Measurements from ENCODE around the gene CCNK.
A peak's percentile ranks its signal among the peaks of the same experiment; 100 is the strongest.

CCNK gene

DNA sequence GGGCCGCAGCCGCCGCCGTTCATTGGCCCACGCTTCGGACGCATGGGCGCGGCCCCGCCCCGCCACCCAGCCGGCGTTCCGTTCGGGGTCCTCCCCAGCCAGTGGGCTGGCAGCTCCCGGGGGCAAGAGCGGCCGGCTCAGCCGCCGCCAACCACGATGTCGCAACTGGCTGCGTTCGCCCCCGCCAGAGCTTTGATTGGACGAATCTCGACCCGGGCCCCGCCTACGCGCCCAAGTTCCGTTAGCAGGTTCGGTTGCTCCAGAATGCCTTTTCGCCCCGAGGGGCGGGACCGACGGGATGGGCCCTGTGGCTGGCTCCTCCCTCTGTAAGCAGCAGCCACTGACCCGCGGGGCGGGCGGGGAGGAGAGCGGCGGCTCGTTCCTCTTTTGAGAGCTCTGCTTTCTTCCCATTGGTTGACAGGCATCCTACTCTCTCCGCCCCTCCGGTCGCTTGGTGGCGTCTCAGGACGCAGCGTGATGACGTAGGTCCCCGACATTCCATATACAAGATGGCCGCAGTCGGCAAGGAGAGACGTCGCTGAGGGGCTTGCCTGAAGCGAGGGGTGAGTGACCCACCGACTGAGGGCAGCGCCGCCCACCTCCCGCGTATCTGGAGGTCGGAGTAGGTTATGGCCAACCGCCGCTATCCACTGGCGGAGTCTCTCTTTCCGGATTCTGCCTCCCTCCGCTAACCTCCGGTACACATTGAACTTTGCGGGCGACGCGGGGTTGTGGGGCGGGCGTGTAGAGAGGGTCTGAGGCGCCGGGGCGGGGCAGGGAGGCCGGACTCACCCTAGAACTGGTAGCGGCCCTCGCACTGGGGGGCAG is at the start of gene CCNK:
CCNK (plus strand) TSS at position 493 of the 828 bp plus-strand sequence. CDS start 11,269 bp downstream, outside the sequence.
- DNase-seq (ENCODE audit: low spot score): peak; percentile 100
- H3K27me3 Mint-ChIP-seq (ENCODE audit: low read depth): no peaks in the 10 kb centered on the region
- H3K36me3 Mint-ChIP-seq (ENCODE audit: low read depth): peaks cover 4% of the 10 kb centered on the region
- H3K9me3 Mint-ChIP-seq: no peaks in the 10 kb centered on the region
- peaks cover 33% of the 10 kb centered on the region for H3K4me1 Mint-ChIP-seq (ENCODE audit: low read depth)
- H3K4me3 Mint-ChIP-seq: peak within 1 kb of the TSS; percentile 98
- peak within 1 kb of the TSS; percentile 97 for H3K27ac Mint-ChIP-seq

DNA sequence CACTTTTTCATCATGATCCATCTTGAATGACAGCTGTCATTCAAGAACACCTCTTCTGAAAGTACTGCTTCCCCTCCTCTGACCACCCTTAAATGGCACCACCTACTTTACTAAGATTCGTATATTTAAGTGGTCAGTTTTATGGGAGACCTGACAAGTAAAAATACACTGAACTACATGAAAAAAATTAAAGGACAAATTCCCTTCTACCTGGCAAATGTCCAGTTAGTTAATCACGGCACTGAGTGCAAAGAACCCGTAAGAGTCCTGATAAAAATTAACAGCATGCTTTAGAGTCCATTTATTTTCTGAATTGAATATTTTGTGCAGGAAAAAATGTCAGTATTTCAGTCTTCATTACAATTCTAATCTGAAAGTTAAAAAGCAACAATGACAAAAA is 49.2 kb upstream of the CCNK start:
- H3K36me3 Mint-ChIP-seq (ENCODE audit: low read depth): peaks cover 66% of the 10 kb centered on the region
- no peak overlapping the region for H3K27ac Mint-ChIP-seq
- no peak for DNase-seq (ENCODE audit: low spot score)
- H3K27me3 Mint-ChIP-seq (ENCODE audit: low read depth): no peaks in the 10 kb centered on the region
- H3K4me1 Mint-ChIP-seq (ENCODE audit: low read depth): peaks cover 20% of the 10 kb centered on the region
- H3K9me3 Mint-ChIP-seq: peaks cover 29% of the 10 kb centered on the region
- no peak overlapping the region for H3K4me3 Mint-ChIP-seq

DNA sequence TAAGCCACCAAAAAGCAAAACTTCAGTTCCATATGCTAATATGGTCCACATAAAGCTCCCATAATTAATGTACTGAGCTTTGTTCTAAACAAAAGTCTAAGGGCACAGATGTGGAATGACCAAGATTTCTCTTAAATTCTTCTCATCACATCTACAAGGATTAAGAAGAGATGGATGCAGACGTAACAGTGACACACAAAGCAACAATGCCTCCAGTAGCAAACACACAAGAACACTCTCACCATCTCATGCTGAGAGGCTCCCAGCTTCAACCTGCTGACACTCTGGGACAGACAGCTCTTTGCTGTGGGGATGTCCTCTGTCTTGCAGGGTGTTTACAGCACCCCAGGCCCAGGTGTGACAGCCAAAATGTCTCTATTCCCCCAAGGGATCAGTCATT is 48.7 kb upstream of the CCNK start:
- H3K36me3 Mint-ChIP-seq (ENCODE audit: low read depth): peaks cover 70% of the 10 kb centered on the region
- H3K27ac Mint-ChIP-seq: no peak overlapping the region
- no peak overlapping the region for H3K4me3 Mint-ChIP-seq
- H3K4me1 Mint-ChIP-seq (ENCODE audit: low read depth): peaks cover 25% of the 10 kb centered on the region
- H3K27me3 Mint-ChIP-seq (ENCODE audit: low read depth): no peaks in the 10 kb centered on the region
- no peak for DNase-seq (ENCODE audit: low spot score)
- H3K9me3 Mint-ChIP-seq: peaks cover 28% of the 10 kb centered on the region

DNA sequence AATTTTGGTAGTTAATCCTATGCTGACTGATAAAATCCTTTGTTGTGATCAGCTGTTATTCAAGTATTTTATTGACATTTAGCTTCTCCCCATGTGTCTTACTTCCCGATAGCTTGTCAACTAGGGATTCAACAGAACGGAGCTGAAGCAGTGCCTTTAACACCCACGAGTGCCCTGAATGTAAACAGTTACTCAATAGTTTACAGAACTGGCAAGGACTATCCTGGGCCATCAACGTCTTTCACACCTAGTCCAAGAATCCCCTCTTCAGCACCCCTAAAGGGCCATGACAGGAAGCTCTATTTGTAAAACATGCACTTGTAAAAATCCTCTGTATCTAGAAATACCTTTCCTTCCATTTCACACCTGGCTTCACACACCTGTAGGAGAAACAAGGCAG is 45.9 kb upstream of the CCNK start:
- Mint-ChIP-seq H3K9me3 (peaks cover 5% of the 10 kb centered on the region), H3K27ac (no peak overlapping the region), H3K36me3 (ENCODE audit: low read depth) (peaks cover 55% of the 10 kb centered on the region), H3K27me3 (ENCODE audit: low read depth) (no peaks in the 10 kb centered on the region), H3K4me3 (no peak overlapping the region), H3K4me1 (ENCODE audit: low read depth) (peaks cover 23% of the 10 kb centered on the region)
- no peak for DNase-seq (ENCODE audit: low spot score)

DNA sequence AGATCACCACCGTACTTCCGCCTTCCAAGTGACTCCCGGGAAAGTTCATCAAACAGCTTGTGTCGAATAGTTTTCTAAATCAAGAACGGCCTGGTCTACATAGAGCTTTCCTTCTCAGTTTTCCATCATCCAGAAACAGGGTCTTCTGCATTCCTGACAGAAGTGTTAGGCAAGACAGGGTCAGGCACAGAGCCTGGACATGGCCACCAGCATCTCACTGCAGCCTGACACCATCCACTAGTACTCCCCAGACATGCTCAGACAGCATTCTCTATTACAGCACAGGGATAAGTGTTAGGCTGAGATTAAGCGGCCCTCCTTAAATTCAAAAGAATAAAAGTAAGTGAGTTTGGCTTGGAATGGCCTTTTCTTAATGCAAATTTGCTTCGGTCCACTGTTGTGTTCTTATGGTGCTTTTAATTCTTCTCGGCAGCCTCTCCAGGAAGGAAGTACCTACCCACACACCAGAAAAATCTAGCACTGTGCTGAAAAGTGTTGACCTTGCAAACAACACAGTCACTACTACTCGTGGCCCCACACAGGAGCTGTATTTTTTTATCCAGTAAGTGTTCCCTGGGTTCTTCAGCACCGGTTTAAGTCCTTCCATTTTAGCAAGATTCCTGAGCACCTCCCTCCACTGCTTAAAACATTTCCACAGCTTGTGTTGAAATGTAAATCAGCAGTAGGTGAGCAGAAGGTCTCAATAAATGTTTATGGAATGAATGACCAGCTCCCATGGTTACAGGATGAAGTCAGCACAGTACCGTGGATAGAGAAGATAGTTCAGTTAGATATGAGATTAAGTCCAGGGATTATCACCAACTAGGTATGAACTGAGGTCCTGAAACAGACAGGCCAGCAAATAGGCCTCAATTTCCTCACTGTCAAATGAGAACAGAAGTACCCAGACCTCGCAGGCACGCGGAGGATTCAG is 44.7 kb upstream of the CCNK start:
- Mint-ChIP-seq H3K36me3 (ENCODE audit: low read depth) (peaks cover 50% of the 10 kb centered on the region), H3K9me3 (no peaks in the 10 kb centered on the region), H3K4me3 (peak overlapping the region; percentile 27), H3K27ac (peak overlapping the region; percentile 38), H3K27me3 (ENCODE audit: low read depth) (no peaks in the 10 kb centered on the region), H3K4me1 (ENCODE audit: low read depth) (peaks cover 26% of the 10 kb centered on the region)
- DNase-seq (ENCODE audit: low spot score): no peak

DNA sequence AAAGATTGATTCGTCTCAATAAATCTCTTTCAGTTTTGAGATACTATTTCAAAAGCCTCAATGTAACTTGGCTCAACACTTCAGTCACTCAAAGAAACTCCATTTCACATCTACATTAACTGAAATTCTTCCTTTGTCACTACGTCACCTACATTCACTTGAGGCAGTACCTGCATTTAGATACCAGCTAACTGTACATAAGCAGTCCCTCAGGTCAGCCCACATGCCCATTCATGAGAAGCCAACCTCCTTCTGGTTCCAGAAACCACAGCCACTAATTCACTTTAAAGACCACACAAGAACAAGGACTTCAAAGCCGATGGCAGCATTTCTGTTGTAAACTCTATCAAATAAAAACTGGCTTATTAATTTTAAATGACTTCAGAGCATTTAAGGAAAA is 43.5 kb upstream of the CCNK start:
- Mint-ChIP-seq H3K36me3 (ENCODE audit: low read depth) (peaks cover 54% of the 10 kb centered on the region), H3K27me3 (ENCODE audit: low read depth) (no peaks in the 10 kb centered on the region), H3K9me3 (peaks cover 6% of the 10 kb centered on the region), H3K4me3 (no peak overlapping the region), H3K27ac (no peak overlapping the region), H3K4me1 (ENCODE audit: low read depth) (peaks cover 35% of the 10 kb centered on the region)
- DNase-seq (ENCODE audit: low spot score): no peak

DNA sequence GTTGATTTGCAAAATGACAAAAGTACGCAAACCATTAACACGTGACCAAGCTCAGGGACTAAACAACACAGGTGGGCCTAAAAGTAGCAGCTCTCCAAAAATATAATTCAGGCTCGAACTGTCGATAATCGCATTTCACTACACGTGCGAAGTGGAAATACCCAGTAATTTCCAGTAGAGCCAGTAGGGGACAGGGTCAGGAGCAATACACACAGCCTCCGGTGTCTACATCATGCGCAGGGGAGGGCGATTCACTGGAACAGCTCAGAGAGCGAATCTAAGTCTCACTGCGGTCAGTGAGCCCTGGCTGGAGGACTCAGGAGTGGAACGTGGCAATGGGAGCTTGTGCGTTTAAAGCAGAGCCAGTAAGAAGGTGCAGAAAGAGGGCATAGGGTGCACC is 40.9 kb upstream of the CCNK start:
- Mint-ChIP-seq H3K4me1 (ENCODE audit: low read depth) (peaks cover 35% of the 10 kb centered on the region), H3K27me3 (ENCODE audit: low read depth) (no peaks in the 10 kb centered on the region), H3K36me3 (ENCODE audit: low read depth) (peaks cover 50% of the 10 kb centered on the region), H3K27ac (no peak overlapping the region), H3K4me3 (no peak overlapping the region), H3K9me3 (peaks cover 6% of the 10 kb centered on the region)
- DNase-seq (ENCODE audit: low spot score): no peak

DNA sequence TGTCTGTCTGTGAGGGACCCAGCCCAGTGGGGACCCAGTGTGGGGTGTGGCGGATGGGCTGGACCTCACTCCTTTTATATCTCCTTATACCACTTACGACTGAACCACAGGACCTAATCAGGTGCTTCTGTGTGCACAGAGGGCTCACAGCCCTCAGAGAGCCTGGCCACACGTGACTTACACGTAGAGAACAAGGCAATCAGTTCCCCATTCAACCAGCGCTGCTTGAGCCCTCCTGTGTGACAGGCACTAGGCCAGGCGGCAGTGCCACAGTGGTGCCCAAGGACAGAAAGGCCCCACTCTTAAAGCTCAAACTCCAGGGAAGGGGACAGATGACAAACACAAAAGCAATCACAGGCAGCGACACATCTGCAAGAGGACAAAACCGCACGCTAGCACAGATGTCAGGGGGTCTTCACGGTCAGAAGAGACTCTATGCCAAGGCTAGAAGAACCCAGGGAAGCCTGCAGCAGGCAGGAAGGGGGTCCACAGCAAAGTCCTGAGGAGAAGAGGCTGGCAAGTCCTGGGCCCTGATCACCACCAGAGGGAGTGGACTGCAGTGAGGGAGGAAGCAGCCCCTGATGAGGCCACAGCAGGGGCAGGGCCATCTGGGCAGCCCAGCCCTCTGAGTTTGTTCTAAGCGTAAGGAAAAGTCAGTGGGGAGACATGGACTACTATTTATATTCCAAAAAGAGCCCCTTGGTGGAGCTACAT is 39.9 kb upstream of the CCNK start:
- Mint-ChIP-seq H3K4me3 (no peak overlapping the region), H3K9me3 (peaks cover 6% of the 10 kb centered on the region), H3K27ac (no peak overlapping the region), H3K4me1 (ENCODE audit: low read depth) (peaks cover 29% of the 10 kb centered on the region), H3K27me3 (ENCODE audit: low read depth) (no peaks in the 10 kb centered on the region), H3K36me3 (ENCODE audit: low read depth) (peaks cover 41% of the 10 kb centered on the region)
- no peak for DNase-seq (ENCODE audit: low spot score)

DNA sequence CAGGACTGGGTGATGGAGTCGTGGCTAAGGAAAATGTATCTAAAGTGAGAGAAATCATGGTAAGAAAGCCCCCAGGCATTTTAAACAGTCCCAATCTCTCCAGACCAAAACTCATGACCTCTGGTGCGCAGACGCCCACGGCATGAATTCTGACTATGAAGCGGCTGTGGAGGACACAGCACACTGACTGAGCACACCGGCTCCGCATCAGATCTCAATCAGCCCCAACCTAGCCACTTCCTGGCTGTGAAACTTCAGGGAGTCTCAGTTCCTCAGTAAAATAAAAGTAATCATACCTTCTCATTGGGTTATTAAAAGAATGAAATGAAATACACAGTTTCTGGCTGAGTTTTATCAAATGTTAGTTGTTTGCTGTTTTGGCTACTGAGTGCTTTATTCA is 39.3 kb upstream of the CCNK start:
- Mint-ChIP-seq H3K4me3 (no peak overlapping the region), H3K4me1 (ENCODE audit: low read depth) (peaks cover 24% of the 10 kb centered on the region), H3K27me3 (ENCODE audit: low read depth) (no peaks in the 10 kb centered on the region), H3K36me3 (ENCODE audit: low read depth) (peaks cover 43% of the 10 kb centered on the region), H3K27ac (peak overlapping the region; percentile 45), H3K9me3 (peaks cover 6% of the 10 kb centered on the region)
- no peak for DNase-seq (ENCODE audit: low spot score)

DNA sequence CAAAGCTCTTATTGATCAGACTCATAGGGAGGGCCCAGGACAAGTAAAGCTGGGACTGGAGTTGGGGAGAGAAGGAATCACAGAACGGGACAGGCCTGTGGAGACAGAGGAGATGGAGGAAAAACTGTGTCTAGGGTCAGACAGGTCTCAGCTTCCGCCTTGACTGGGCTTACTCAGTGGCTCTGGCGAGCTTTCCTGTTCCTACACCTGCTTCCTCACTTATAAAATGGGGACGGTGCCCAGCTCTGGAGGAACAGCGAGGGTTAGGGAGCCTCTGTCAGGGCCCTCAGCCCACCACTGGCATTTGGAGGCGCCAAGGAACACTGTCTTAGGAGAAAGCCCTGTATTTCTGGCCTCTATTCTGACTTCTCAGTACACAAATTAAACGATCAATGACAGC is 35.3 kb upstream of the CCNK start:
- H3K36me3 Mint-ChIP-seq (ENCODE audit: low read depth): peaks cover 44% of the 10 kb centered on the region
- no peak overlapping the region for H3K27ac Mint-ChIP-seq
- H3K9me3 Mint-ChIP-seq: peaks cover 6% of the 10 kb centered on the region
- peaks cover 20% of the 10 kb centered on the region for H3K4me1 Mint-ChIP-seq (ENCODE audit: low read depth)
- no peak overlapping the region for H3K4me3 Mint-ChIP-seq
- no peak for DNase-seq (ENCODE audit: low spot score)
- no peaks in the 10 kb centered on the region for H3K27me3 Mint-ChIP-seq (ENCODE audit: low read depth)

DNA sequence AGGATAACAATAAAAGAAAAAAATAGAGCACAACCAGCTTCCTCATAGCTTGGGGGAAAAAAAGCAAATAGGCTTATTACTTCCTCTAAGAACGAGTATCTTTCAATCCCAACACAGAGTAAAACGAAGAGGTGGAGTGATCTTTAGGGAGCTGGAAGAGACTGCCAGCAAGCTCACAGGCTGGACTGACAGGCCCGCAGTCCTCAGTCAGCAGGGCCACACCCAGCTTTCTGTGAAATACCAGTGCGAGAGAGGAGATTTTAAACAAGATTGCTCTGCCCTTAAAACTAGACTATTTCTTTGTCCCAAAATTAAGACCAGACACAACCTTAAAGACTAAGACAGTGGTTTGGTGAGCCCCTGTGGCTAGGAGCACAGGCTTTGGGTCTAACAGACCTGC is 33.5 kb upstream of the CCNK start:
- H3K9me3 Mint-ChIP-seq: no peaks in the 10 kb centered on the region
- H3K4me1 Mint-ChIP-seq (ENCODE audit: low read depth): peaks cover 8% of the 10 kb centered on the region
- no peaks in the 10 kb centered on the region for H3K27me3 Mint-ChIP-seq (ENCODE audit: low read depth)
- no peak for DNase-seq (ENCODE audit: low spot score)
- no peak overlapping the region for H3K27ac Mint-ChIP-seq
- peaks cover 39% of the 10 kb centered on the region for H3K36me3 Mint-ChIP-seq (ENCODE audit: low read depth)
- H3K4me3 Mint-ChIP-seq: no peak overlapping the region

DNA sequence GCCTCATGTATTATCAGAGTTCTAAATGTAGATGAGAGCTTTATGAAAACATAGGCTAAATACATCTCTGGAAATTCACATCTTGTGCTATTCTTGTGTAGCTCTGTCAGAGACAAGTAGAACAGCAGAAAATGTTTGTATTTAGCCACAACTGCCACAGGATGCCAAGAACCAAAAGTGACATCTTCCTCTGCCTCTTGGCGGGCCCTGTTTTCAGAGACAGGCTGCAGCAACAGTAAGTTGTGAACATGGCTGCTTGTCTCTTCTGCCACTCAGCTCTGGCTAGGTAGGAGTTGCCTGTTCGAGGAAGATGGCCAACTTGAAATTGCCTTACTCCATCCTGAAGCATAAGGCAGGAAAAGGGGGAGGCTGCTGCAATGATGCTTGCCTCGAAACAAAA is 30.9 kb upstream of the CCNK start:
- Mint-ChIP-seq H3K9me3 (no peaks in the 10 kb centered on the region), H3K27ac (no peak overlapping the region), H3K4me1 (ENCODE audit: low read depth) (peaks cover 8% of the 10 kb centered on the region), H3K4me3 (no peak overlapping the region), H3K36me3 (ENCODE audit: low read depth) (peaks cover 35% of the 10 kb centered on the region), H3K27me3 (ENCODE audit: low read depth) (no peaks in the 10 kb centered on the region)
- DNase-seq (ENCODE audit: low spot score): no peak

DNA sequence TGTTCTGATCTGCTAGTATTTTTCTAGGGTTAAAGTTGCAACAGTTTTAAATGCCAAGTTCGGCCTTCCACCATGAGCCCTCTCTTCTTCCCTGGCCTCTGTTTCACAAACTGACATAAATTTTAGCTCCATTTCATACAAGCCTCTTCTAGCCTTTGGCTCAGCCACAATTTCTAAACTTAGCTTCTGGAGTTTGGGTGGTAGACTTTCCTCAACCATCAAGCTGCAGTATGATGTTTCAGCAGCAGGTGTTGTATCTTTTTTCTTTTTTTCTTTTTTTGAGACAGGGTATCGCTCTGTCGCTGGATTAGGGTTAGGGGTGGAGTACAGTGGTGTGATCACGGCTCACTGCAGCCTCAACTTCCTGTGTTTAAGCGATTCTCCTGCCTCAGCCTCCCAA is 30.0 kb upstream of the CCNK start:
- H3K4me3 Mint-ChIP-seq: no peak overlapping the region
- H3K36me3 Mint-ChIP-seq (ENCODE audit: low read depth): peaks cover 35% of the 10 kb centered on the region
- no peaks in the 10 kb centered on the region for H3K27me3 Mint-ChIP-seq (ENCODE audit: low read depth)
- H3K4me1 Mint-ChIP-seq (ENCODE audit: low read depth): peaks cover 8% of the 10 kb centered on the region
- H3K27ac Mint-ChIP-seq: no peak overlapping the region
- no peaks in the 10 kb centered on the region for H3K9me3 Mint-ChIP-seq
- DNase-seq (ENCODE audit: low spot score): no peak

DNA sequence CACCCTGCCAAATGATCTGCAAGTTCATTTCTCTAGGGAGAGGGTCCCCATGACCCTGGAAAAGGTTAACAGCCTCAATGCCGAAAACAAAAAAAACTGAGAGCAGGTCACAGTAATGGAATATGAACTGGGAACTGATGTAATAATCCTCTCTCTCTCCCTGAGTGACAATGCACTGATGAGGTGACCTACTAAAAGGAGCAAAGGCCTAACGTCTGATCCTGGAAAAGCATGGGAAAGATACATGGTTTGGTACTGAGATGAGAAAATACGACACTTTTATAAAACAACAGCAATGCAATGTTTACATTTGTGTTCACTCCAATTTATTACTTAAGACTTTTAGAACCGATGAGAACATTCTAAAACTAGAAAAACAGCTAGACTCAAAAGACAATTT is 28.2 kb upstream of the CCNK start:
- Mint-ChIP-seq H3K4me1 (ENCODE audit: low read depth) (peaks cover 8% of the 10 kb centered on the region), H3K27me3 (ENCODE audit: low read depth) (no peaks in the 10 kb centered on the region), H3K27ac (no peak overlapping the region), H3K36me3 (ENCODE audit: low read depth) (peaks cover 39% of the 10 kb centered on the region), H3K9me3 (no peaks in the 10 kb centered on the region), H3K4me3 (no peak overlapping the region)
- DNase-seq (ENCODE audit: low spot score): no peak
